SK-N-MC (cell line): ENCODE data around the gene INPP5A.

ENCODE experiments used
- EZH2 ChIP-seq: fragments of 200-600 bp; sonication (generic); IDR thresholded peaks from one replicate; pipeline ENCODE4 v1.6.1; 2017; ENCODE audit warnings: antibody characterized with exemption
- POLR2AphosphoS5 ChIP-seq: IDR thresholded peaks from 2 replicates; pipeline ENCODE4 v1.6.1; 2012; ENCODE audit warnings: mild to moderate bottlenecking, low read depth, low read length, borderline replicate concordance

- TF ChIP-seq EZH2 = no peak
- no peak for TF ChIP-seq POLR2AphosphoS5
Measured at GRCh38 chr10:132648072-132648850, 110.7 kb downstream of the INPP5A start.
